PC-9 (cell line): Measurements from ENCODE around the gene MOB3B. TPM values are rescaled to one million over a fixed set of nuclear protein-coding genes. Genes with fewer than 3 reads are reported as not detected.

ENCODE experiments used
- BruUV-seq: library from RNA; stranded (reverse); fragments of 400-500 nt; replicated peaks from 2 replicates; lab custom pipeline; 2021; lab: Mats Ljungman, UMichigan
- CTCF ChIA-PET: fragments of 300-600 bp; sonication (Branson Sonifier 250); formaldehyde crosslinking; loops from one replicate; lab custom pipeline; 2022; ENCODE audit warnings: antibody characterized with exemption; lab: Charles Lee
- POLR2A ChIA-PET: fragments of 300-600 bp; sonication (Branson Sonifier 250); formaldehyde crosslinking; loops from one replicate; lab custom pipeline; 2022; ENCODE audit warnings: antibody characterized with exemption; ENCODE audit not compliant: unreplicated experiment; lab: Charles Lee
- DNase-seq, 2 experiments: peaks; one replicate each; pipeline versions ENCODE4 v3.0.0 to v3.0.0-alpha.2; 2015 to 2022; ENCODE audit warnings: mixed read lengths in 1 of 2
- H2AFZ ChIP-seq: fragments of 200-600 bp; sonication (generic); 2 replicates; pipeline ENCODE4 v1.8.1; 2017; ENCODE audit warnings: antibody characterized with exemption
- H3F3A ChIP-seq: fragments of 200-600 bp; sonication (generic); 2 replicates; pipeline ENCODE4 v1.8.1; 2017; ENCODE audit warnings: antibody characterized with exemption, mild to moderate bottlenecking, low read depth; ENCODE audit not compliant: insufficient read depth
- H3K27ac ChIP-seq: fragments of 200-600 bp; sonication (generic); 2 replicates; pipeline ENCODE4 v1.6.1; 2016; ENCODE audit warnings: mixed run types
- H3K27me3 ChIP-seq: fragments of 200-600 bp; sonication (generic); 2 replicates; pipeline ENCODE4 v1.6.1; 2016; ENCODE audit warnings: low read depth, mixed run types; ENCODE audit not compliant: insufficient read depth
- H3K36me3 ChIP-seq: fragments of 200-600 bp; sonication (generic); 2 replicates; pipeline ENCODE4 v1.6.1; 2016; ENCODE audit warnings: low read depth, mixed run types
- H3K4me1 ChIP-seq: fragments of 200-600 bp; sonication (generic); replicated peaks from 2 replicates; pipeline ENCODE4 v1.6.1; 2016; ENCODE audit warnings: mixed run types; ENCODE audit not compliant: insufficient read depth
- H3K4me2 ChIP-seq: fragments of 200-600 bp; sonication (generic); 2 replicates; pipeline ENCODE4 v1.6.1; 2017; ENCODE audit warnings: mixed run types
- H3K4me3 ChIP-seq: fragments of 200-600 bp; sonication (generic); 2 replicates; pipeline ENCODE4 v1.6.1; 2016; ENCODE audit warnings: mixed run types
- H3K79me2 ChIP-seq: fragments of 200-600 bp; sonication (generic); 2 replicates; pipeline ENCODE4 v1.6.1; 2017; ENCODE audit warnings: low read depth, mixed run types
- H3K9me2 ChIP-seq: fragments of 200-600 bp; sonication (generic); 2 replicates; pipeline ENCODE4 v1.8.1; 2017; ENCODE audit warnings: mild to moderate bottlenecking; ENCODE audit not compliant: insufficient read depth
- H3K9me3 ChIP-seq: fragments of 200-600 bp; sonication (generic); 2 replicates; pipeline ENCODE4 v1.8.1; 2016; ENCODE audit warnings: low read depth; ENCODE audit not compliant: insufficient read depth
- H4K20me1 ChIP-seq: fragments of 200-600 bp; sonication (generic); 2 replicates; pipeline ENCODE4 v1.8.1; 2017; ENCODE audit not compliant: insufficient read depth
- EZH2 ChIP-seq: fragments of 200-600 bp; sonication (generic); IDR thresholded peaks from 2 replicates; pipeline ENCODE4 v1.8.0; 2017; ENCODE audit warnings: antibody characterized with exemption, low read depth
- intact Hi-C: fragments of 100-400 bp; cut with micrococcal nuclease; formaldehyde crosslinking; loops from one replicate; pipeline ENCODE4 v1.10.0; 2022; ENCODE audit not compliant: unreplicated experiment
- total RNA-seq: library from RNA; stranded (reverse); gene quantifications from 2 replicates; pipeline ENCODE4 v1.2.3, GENCODE V29; 2021
- TF ChIP-seq, protein P1 (sequence below): fragments of 200-600 bp; sonication (generic); conservative IDR thresholded peaks from 2 replicates; pipeline ENCODE4 v1.6.1; 2017; ENCODE audit warnings: mixed run types, antibody characterized with exemption, mild to moderate bottlenecking, moderate library complexity

MOB3B gene
- total RNA-seq, 1 experiment from 2014 or later, result 4.4 TPM

DNA sequence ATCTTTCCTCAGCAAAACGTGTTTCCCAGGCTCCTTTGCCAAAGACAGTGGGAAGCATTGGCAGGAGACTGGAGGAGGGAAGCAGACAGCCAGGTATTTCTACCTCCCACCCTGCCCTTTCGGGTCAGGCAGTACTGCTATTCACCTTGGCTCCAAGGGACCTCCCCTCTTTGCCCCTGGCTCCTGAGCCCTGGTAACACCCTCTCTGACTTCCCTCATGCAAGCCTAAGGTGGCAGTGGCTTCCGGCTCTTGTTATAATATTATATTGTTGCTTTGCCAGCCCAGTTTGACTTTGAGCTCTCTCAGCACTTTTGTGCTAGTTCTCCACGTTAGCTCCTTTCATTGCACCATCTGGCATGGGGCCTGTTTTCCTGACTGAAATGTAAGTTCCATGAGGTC is 87.2 kb downstream of the MOB3B start:
- Histone ChIP-seq H3K4me2 (no peak overlapping the region), H4K20me1 (no peaks in the 10 kb centered on the region), H3F3A (no peaks in the 10 kb centered on the region), H2AFZ (no peak overlapping the region), H3K27ac (no peak overlapping the region), H3K27me3 (no peaks in the 10 kb centered on the region), H3K4me3 (no peak overlapping the region), H3K9me2 (no peaks in the 10 kb centered on the region), H3K9me3 (no peaks in the 10 kb centered on the region), H3K4me1 (no peaks in the 10 kb centered on the region), H3K79me2 (no peaks in the 10 kb centered on the region), H3K36me3 (no peaks in the 10 kb centered on the region)
- no peak for TF ChIP-seq EZH2
- TF ChIP-seq, protein P1, sequence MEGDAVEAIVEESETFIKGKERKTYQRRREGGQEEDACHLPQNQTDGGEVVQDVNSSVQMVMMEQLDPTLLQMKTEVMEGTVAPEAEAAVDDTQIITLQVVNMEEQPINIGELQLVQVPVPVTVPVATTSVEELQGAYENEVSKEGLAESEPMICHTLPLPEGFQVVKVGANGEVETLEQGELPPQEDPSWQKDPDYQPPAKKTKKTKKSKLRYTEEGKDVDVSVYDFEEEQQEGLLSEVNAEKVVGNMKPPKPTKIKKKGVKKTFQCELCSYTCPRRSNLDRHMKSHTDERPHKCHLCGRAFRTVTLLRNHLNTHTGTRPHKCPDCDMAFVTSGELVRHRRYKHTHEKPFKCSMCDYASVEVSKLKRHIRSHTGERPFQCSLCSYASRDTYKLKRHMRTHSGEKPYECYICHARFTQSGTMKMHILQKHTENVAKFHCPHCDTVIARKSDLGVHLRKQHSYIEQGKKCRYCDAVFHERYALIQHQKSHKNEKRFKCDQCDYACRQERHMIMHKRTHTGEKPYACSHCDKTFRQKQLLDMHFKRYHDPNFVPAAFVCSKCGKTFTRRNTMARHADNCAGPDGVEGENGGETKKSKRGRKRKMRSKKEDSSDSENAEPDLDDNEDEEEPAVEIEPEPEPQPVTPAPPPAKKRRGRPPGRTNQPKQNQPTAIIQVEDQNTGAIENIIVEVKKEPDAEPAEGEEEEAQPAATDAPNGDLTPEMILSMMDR, result no peak
- POLR2A ChIA-PET, result no interaction called here
- DNase-seq, result no peak
- CTCF ChIA-PET, result no interaction called here
- intact Hi-C loops, result no loop called here
- BruUV-seq, result no TSS peak

DNA sequence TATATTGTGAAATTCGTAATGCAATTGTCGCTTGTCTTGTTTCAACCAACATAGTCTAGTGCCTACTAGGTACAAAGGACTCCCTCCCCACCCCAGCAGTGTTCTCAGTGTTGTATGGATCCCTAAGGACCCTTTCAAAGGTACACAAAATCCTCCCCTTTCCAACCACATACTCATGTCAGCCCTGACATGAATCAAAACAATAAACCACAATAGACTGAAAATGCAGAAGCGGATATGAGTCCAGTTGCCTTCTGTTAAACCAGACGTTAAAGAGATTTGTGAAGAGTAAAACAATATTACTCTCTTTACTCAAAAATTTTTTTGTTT is 87.9 kb downstream of the MOB3B start:
- no peaks in the 10 kb centered on the region for H3K9me3 ChIP-seq
- POLR2A ChIA-PET, result no interaction called here
- no peaks in the 10 kb centered on the region for H3K9me2 ChIP-seq
- H3K4me3 ChIP-seq, result no peak overlapping the region
- H3K36me3 ChIP-seq, result no peaks in the 10 kb centered on the region
- TF ChIP-seq, protein P1, result no peak
- no peak for TF ChIP-seq EZH2
- no peaks in the 10 kb centered on the region for H3K27me3 ChIP-seq
- no peaks in the 10 kb centered on the region for H4K20me1 ChIP-seq
- no TSS peak for BruUV-seq
- DNase-seq, result no peak
- H3F3A ChIP-seq, result no peaks in the 10 kb centered on the region
- no peak overlapping the region for H3K27ac ChIP-seq
- intact Hi-C loops, result no loop called here
- CTCF ChIA-PET, result no interaction called here
- no peaks in the 10 kb centered on the region for H3K79me2 ChIP-seq
- H3K4me1 ChIP-seq, result no peaks in the 10 kb centered on the region
- H3K4me2 ChIP-seq, result no peak overlapping the region
- H2AFZ ChIP-seq, result no peak overlapping the region

DNA sequence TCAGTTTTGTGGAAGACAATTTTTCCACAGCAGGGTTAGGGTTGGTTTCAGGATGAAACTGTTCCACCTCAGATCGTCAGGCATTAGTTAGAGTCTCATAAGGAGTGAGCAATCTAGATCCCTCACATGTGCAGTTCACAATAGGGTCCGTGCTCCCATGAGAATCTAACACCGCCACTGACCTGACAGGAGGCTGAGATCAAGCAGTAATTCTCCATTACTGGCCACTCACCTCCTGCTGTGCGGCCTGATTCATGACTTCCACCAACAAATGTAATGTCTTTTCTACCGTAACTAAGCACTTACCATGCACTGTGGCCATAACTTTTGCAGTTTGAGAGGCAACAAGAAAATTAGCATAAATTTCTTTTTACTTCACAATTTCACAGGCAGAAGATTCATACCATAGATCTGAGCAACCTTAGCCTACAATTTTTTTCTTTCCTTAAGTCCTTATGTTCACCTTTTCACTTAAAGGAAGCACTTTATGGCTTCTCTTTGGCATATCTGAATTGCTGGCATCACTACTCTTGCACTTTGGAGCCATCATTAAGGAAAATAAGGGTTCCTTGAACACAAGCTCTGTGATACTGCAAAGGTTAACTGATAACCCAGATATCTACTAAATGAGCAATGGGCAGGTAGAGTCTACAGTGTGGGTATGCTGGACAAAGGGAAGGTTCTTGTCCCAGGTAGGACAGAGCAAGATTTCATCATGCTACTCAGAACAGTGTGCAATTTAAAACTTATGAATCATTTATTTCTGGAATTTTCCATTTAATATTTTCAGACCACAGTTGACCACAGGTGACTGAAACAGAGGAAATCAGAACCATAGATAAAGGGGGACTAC is 88.5 kb downstream of the MOB3B start:
- H3K4me3 ChIP-seq, result no peak overlapping the region
- ChIA-PET POLR2A (no interaction called here), CTCF (no interaction called here)
- no peaks in the 10 kb centered on the region for H3F3A ChIP-seq
- no peaks in the 10 kb centered on the region for H3K4me1 ChIP-seq
- H3K27ac ChIP-seq, result no peak overlapping the region
- no peak for TF ChIP-seq EZH2
- TF ChIP-seq, protein P1, result no peak
- no peak overlapping the region for H2AFZ ChIP-seq
- H3K27me3 ChIP-seq, result no peaks in the 10 kb centered on the region
- no peaks in the 10 kb centered on the region for H3K36me3 ChIP-seq
- no TSS peak for BruUV-seq
- DNase-seq, result no peak
- no peaks in the 10 kb centered on the region for H3K79me2 ChIP-seq
- H4K20me1 ChIP-seq, result no peaks in the 10 kb centered on the region
- H3K9me3 ChIP-seq, result no peaks in the 10 kb centered on the region
- H3K4me2 ChIP-seq, result no peak overlapping the region
- H3K9me2 ChIP-seq, result no peaks in the 10 kb centered on the region
- intact Hi-C loops, result no loop called here
